Measurements from ENCODE around the gene CTTN.
"Not testable (repeated sequence)": the region's sequence is repeated elsewhere in the genome, so short reads cannot be mapped to it uniquely, and the experiment has no call there.

GRCh38 chr11:70390882-70391281, 7.4 kb upstream of the CTTN start:
- TF ChIP-seq CTCF (IDR thresholded peaks at IDR 0.05); POLR2AphosphoS5 (IDR thresholded peaks at IDR 0.05; ENCODE audit: low read depth, low read length); REST (IDR thresholded peaks at IDR 0.05; ENCODE audit: insufficient read depth in 1 of 2, low read depth in 2 of 2, low read length in 1 of 2): not testable (repeated sequence)

Measured in Panc1 (cell line).